Large intestine (tissue), 12 donors: Measurements from ENCODE around the gene DBF4B. TPM values are rescaled to one million over a fixed set of nuclear protein-coding genes. Genes with fewer than 3 reads are reported as not detected.
"Not testable (repeated sequence)": the region's sequence is repeated elsewhere in the genome, so short reads cannot be mapped to it uniquely, and the experiment has no call there.

Experiments used
- DNase-seq, 2 donors: peaks; one replicate each; pipeline versions ENCODE4 v3.0.0 to v3.0.0-alpha.2; 2013
- H3K27ac ChIP-seq: one replicate; pipeline ENCODE4 v1.5.1; 2013; ENCODE audit warnings: low read length
- H3K27me3 ChIP-seq: 2 replicates; pipeline ENCODE4 v1.6.1; 2013; ENCODE audit warnings: low read length; ENCODE audit not compliant: control insufficient read depth, insufficient read depth
- H3K36me3 ChIP-seq: 2 replicates; pipeline ENCODE4 v1.6.1; 2013; ENCODE audit warnings: low read length; ENCODE audit not compliant: control insufficient read depth, insufficient read depth
- H3K4me1 ChIP-seq: one replicate; pipeline ENCODE4 v1.6.1; 2013; ENCODE audit warnings: low read length; ENCODE audit not compliant: control insufficient read depth, insufficient read depth
- H3K4me3 ChIP-seq: one replicate; pipeline ENCODE4 v1.5.1; 2013; ENCODE audit warnings: low read length
- H3K9me3 ChIP-seq: one replicate; pipeline ENCODE4 v1.6.1; 2013; ENCODE audit warnings: mild to moderate bottlenecking, low read depth, low read length, moderate library complexity; ENCODE audit not compliant: control insufficient read depth
- WGBS: methylation state at CpG from one replicate; pipeline ENCODE4 v1.1.5; 2013; ENCODE audit warnings: low lambda C conversion rate; ENCODE audit not compliant: insufficient coverage; 5-methylcytosine and 5-hydroxymethylcytosine counted together
- long read RNA-seq, 11 donors: transcript quantifications; one replicate each; lab custom pipeline, GENCODE V29; 2026
- polyA plus RNA-seq: library from polyadenylated mRNA; unstranded; fragments of 120-200 nt; gene quantifications from one replicate; pipeline ENCODE4 v1.2.1, GENCODE V29; 2013

DBF4B gene, protein sequence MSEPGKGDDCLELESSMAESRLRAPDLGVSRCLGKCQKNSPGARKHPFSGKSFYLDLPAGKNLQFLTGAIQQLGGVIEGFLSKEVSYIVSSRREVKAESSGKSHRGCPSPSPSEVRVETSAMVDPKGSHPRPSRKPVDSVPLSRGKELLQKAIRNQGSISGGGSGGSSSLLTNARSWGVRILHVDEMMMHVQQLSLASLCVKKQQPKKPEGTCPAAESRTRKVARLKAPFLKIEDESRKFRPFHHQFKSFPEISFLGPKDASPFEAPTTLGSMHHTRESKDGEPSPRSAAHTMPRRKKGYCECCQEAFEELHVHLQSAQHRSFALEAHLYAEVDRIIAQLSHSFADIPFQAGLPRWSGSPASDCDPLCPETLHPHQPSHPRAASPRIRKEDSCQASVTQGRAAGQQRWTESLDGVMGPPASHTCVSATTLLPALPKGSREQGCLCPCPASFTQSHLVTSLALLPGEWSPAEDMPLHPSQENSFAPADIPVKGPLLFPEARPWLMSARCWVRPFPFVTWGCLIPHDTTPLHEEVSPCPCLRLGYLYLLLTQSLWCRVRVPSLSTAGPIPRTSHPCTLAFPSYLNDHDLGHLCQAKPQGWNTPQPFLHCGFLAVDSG
- 11.6 TPM for polyA plus RNA-seq
- long read RNA-seq, donor 1, partial matches to known transcripts: 0 of 3 reads
- long read RNA-seq, donor 1, other reads (novel, unspliced or antisense): 0 of 3 reads
- long read RNA-seq, donor 2: 0 reads
- long read RNA-seq, donor 3: 0 reads
- long read RNA-seq, donor 4: 0 reads
- long read RNA-seq, donor 5, partial matches to known transcripts: 0 of 1 reads
- long read RNA-seq, donor 5, other reads (novel, unspliced or antisense): 0 of 1 reads
- long read RNA-seq, donor 6, partial matches to known transcripts: 0 of 1 reads
- long read RNA-seq, donor 6, other reads (novel, unspliced or antisense): 0 of 1 reads
- long read RNA-seq, donor 7: 0 reads
- long read RNA-seq, donor 8: 0 reads
- long read RNA-seq, donor 9, partial matches to known transcripts: 0 of 2 reads
- long read RNA-seq, donor 9, other reads (novel, unspliced or antisense): 0 of 2 reads
- long read RNA-seq, donor 10: 0 reads
- long read RNA-seq, donor 11, partial matches to known transcripts: 0 of 1 reads
- long read RNA-seq, donor 11, other reads (novel, unspliced or antisense): 0 of 1 reads

DNA sequence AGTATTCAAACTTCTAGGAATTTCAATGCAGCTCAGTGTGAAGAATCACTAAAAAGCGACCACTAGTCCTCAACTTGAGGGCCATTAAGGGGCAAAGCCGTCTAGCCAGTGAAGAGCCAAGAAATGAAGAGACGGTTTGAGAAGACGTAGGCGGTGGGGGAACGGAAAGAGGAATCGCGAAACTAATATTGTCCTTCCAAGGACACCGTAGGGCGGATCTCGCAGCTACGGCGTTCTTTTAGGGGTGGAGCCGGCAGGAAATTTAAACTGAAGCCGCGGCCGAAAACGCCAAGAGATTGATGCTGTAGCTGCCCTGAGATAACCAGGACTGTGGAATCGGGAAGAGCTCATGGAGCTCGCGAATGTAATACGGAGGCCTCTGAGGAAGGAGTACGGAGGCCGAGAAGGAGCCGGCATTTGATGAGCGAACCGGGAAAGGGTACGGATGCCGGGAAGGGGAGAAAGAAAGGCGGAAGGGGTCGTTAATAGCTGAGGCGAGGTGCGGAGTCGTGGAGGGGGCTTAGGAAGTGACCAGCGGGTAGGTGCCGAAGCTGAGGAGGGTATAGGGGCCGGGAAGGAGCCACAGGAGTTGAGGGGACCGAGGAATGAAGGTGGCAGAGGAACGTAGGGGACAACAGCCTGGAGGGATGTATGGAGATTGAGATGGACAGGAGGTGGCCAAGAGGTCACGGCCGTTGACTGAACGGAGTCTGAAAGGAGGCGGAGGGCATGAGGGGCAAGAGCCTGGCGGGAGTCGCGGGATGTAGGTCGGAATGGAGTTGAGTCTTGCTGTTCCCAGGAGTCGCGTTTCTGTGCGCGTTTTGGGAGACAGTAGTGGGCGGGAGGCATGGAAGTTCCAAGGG, at the start of gene DBF4B:
Gene DBF4B, plus strand, starts transcription at position 265 of the 863 bp plus-strand sequence. Its CDS starts 156 bp downstream, at position 421.
- H3K4me3 ChIP-seq: peak within 1 kb of the TSS; percentile 83
- no peaks in the 10 kb centered on the region for H3K36me3 ChIP-seq
- H3K27me3 ChIP-seq: no peaks in the 10 kb centered on the region
- no peaks in the 10 kb centered on the region for H3K4me1 ChIP-seq
- peak within 1 kb of the TSS; percentile 63 for H3K27ac ChIP-seq
- WGBS: 2% methylated on average over 13 of the region's 52 CpGs
- H3K9me3 ChIP-seq: no peaks in the 10 kb centered on the region
- DNase-seq: peak; percentile 78 to 94

DNA sequence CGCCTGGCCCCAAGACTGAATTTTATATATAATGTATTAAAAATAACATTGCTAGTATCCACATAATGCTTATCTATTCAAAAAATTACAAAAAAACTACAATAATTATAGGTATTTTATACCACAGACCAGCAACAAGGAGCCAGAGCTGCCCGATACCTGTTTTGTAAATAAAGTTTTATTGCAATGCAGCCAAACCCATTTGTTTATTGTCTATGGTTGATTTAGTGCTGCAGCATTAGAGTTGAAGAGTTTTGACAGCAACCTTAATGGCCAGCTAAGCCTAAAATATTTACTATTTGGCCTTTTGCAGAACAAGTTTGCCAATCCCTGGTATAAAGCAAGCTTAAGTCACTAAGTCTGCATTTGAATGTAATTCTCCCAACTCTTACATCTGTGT, 46.6 kb upstream of the DBF4B start:
- DNase-seq: no peak
- H3K4me3 ChIP-seq: no peak overlapping the region
- peaks cover 2% of the 10 kb centered on the region for H3K4me1 ChIP-seq
- H3K27me3 ChIP-seq: peaks cover 22% of the 10 kb centered on the region
- no peaks in the 10 kb centered on the region for H3K36me3 ChIP-seq
- no peak overlapping the region for H3K27ac ChIP-seq
- H3K9me3 ChIP-seq: no peaks in the 10 kb centered on the region
- 100% methylated on average over 1 of the region's 2 CpGs for WGBS

DNA sequence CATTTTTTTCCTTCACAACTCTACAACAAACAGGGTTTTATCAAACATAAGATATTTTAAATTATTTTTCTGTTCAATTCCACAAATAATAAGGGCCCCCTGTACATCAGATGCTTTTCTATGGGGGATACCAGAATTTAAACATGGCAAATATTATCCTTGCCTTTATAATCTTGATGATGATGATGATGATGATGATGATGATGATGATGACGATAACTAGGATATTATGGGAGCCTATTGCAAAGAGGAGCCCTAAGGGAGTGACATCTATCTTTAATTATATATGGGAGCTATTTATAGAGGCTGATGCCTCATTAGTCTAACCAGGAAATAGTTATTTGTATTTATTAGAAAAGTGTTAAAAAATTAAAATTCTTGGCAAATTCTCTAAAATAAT, 45.4 kb upstream of the DBF4B start:
- peaks cover 12% of the 10 kb centered on the region for H3K27me3 ChIP-seq
- no peaks in the 10 kb centered on the region for H3K36me3 ChIP-seq
- no peak overlapping the region for H3K27ac ChIP-seq
- no peak for DNase-seq
- no peak overlapping the region for H3K4me3 ChIP-seq
- no CpG with 5 or more reads among the region's 1 CpG for WGBS
- H3K9me3 ChIP-seq: no peaks in the 10 kb centered on the region
- H3K4me1 ChIP-seq: no peaks in the 10 kb centered on the region

DNA sequence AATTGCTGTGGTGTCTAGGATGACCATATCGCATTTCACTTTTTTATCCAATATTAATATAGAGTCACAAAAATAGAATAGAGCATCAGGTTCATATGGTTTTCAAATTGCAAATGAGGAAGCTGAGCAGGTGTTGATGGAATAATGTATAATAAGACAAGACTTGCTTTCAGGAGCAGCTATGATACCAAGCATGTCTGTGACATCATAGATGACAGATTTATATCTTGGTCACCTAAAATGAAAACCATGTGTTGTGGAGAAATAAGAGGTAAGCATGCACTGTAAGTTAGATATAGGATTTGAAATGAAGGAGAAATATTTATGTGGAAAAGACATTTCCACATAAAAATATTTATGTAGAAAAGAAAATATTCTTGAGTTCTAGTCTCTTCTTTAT, 43.6 kb upstream of the DBF4B start:
- Histone ChIP-seq H3K27ac (no peak overlapping the region), H3K9me3 (no peaks in the 10 kb centered on the region), H3K27me3 (peaks cover 7% of the 10 kb centered on the region), H3K36me3 (no peaks in the 10 kb centered on the region), H3K4me3 (no peak overlapping the region), H3K4me1 (no peaks in the 10 kb centered on the region)
- WGBS: no CpG with 5 or more reads among the region's 1 CpG
- no peak for DNase-seq

DNA sequence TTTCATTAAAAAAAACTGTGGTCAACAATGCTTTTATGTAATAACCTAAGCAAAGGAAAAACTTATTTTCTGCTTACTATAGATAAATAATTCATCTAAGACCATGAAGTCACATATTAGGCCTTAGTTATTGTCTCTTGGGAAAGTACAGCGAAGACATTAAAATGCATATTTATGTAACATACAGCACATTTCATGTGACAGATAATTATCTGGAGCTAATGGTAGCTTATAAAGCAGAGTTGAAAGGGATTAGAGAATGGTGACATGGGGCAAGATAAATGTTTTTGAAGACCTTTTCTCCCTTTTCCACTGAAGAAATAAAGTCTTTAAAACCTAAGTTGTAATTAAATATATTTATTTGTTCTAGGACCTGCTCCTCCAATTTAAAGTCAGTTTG, 42.5 kb upstream of the DBF4B start:
- H3K9me3 ChIP-seq: no peaks in the 10 kb centered on the region
- no CpG with 5 or more reads among the region's 1 CpG for WGBS
- no peak overlapping the region for H3K4me3 ChIP-seq
- H3K27ac ChIP-seq: no peak overlapping the region
- DNase-seq: no peak
- peaks cover 7% of the 10 kb centered on the region for H3K27me3 ChIP-seq
- no peaks in the 10 kb centered on the region for H3K36me3 ChIP-seq
- no peaks in the 10 kb centered on the region for H3K4me1 ChIP-seq

DNA sequence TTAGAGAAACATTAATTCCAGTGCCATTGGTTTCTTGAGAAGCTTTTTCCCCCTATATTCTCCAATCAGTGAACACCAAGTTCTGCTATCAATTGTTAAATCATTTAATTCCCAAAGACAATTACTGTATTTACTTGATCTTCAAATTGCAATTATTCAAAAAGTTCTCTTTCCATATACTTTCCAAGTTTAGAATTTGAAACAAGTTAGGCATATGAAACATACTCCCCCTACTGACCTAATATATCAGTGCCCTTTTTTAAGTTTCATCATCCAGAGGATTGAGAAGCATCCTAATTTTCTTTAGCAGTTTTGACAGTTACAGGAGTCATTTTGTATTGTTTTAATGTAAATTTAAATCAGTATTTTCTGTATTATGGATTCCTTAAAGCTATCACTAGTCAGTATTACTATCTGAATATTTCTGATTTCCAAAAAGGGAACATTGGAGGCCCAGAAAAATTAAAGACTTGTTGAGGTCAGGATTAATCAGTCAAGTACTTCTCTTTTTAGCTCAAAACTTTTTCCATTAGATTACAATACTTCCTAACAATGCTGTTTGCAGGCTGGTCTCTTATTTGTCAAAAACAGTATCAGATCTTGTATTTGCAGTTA, 35.9 kb upstream of the DBF4B start:
- Histone ChIP-seq H3K36me3 (peaks cover under 1% of the 10 kb centered on the region), H3K27ac (no peak overlapping the region), H3K4me3 (no peak overlapping the region), H3K4me1 (no peaks in the 10 kb centered on the region), H3K9me3 (no peaks in the 10 kb centered on the region), H3K27me3 (no peaks in the 10 kb centered on the region)
- no peak for DNase-seq

DNA sequence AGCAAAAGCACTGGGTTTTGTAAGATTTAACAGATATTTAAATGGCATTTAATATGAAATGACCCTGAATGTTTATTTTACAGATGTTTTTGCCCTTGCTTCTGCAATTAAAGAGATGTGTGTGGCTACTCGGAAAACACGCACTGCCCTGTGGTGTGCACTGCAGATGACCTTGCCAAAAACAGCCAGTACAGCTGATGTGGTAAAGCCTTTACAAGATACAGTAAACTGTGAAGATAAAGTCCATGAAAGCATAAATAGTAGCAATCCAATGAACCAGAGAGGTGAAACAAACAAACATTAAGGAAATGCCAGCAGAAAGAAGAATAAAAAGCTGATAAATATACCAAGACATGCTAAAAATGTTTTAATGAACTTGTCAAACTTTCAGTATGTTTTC, 34.6 kb upstream of the DBF4B start:
- no CpG with 5 or more reads among the region's 2 CpGs for WGBS

DNA sequence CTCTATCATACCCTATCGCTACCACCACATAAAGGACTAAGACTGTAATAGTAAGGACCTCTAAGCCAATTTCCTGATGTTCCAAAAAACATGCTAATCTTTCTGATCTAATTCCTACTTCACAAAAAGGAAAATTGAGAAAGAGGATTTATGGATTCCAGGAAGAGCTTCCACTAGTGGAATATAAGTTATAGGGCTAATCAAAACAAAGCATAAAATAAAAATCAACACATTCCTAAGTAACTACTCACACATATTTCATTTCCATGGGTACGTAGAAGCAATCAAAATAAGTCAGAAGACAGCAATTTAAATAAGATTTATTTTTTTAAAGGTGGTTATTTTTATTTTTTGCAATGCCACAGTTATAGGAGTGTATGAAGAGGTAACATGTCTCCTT, 31.3 kb upstream of the DBF4B start:
- no peaks in the 10 kb centered on the region for H3K9me3 ChIP-seq
- no peaks in the 10 kb centered on the region for H3K4me1 ChIP-seq
- 67% methylated on average over 1 of the region's 2 CpGs for WGBS
- H3K27me3 ChIP-seq: no peaks in the 10 kb centered on the region
- peaks cover 33% of the 10 kb centered on the region for H3K36me3 ChIP-seq
- H3K4me3 ChIP-seq: no peak overlapping the region
- H3K27ac ChIP-seq: no peak overlapping the region
- DNase-seq: no peak

More for the DNA sequence above, 34.6 kb upstream of the DBF4B start:
- peaks cover 13% of the 10 kb centered on the region for H3K36me3 ChIP-seq
- H3K9me3 ChIP-seq: no peaks in the 10 kb centered on the region
- H3K27me3 ChIP-seq: no peaks in the 10 kb centered on the region
- H3K4me3 ChIP-seq: no peak overlapping the region
- no peak for DNase-seq
- H3K27ac ChIP-seq: no peak overlapping the region
- no peaks in the 10 kb centered on the region for H3K4me1 ChIP-seq

DNA sequence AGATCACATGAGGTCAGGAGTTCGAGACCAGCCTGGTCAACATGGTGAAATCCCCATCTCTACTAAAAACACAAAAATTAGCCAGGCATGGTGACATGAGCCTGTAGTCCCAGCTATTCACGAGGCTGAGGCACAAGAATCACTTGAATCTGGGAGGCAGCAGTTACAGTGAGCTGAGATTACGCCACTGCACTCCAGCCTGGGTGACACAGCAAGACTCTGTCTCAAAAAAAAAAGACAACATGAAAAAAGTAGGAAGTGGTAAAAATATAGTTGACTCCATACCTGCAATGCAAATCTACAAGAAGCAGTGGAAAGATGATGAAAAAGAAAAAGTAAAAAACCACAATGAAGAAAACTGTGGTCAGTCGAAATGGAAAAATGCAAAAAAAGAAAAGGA, 25.2 kb upstream of the DBF4B start:
- H3K4me3 ChIP-seq, H3K9me3 ChIP-seq, H3K27me3 ChIP-seq, DNase-seq, H3K4me1 ChIP-seq, H3K27ac ChIP-seq: not testable (repeated sequence)
- 100% methylated on average over 1 of the region's 4 CpGs for WGBS
- peaks cover 44% of the 10 kb centered on the region for H3K36me3 ChIP-seq
